Activated T-helper 1 cell treated with anti-CD3 and anti-CD28 coated beads, Interleukin-2, amount 50 U/mL, for 16 hours (primary cell): ENCODE results near the gene TMC6.
"Not testable (repeated sequence)": the region's sequence is repeated elsewhere in the genome, so short reads cannot be mapped to it uniquely, and the experiment has no call there.

Experiments
- DNase-seq, 2 donors: peaks; one replicate each; pipeline ENCODE4 v3.0.0-alpha.2; 2020; ENCODE audit warnings: low read depth in 1 of 2, low spot score in 1 of 2

Gene TMC6

GRCh38 chr17:78082988-78083387 lies 45.6 kb downstream of the TMC6 start:
- no peak for DNase-seq

- DNase-seq, result not testable (repeated sequence)
These were observed 46.1 kb downstream of the TMC6 start for GRCh38 chr17:78082355-78082872.

- DNase-seq, result no peak
These were observed 47.0 kb downstream of the TMC6 start for GRCh38 chr17:78081551-78081950.

- no peak for DNase-seq
These were observed 49.3 kb downstream of the TMC6 start for GRCh38 chr17:78079253-78079652.

GRCh38 chr17:78075545-78075944 lies 53.0 kb downstream of the TMC6 start:
- no peak for DNase-seq

- DNase-seq, result no peak
These were observed 53.5 kb downstream of the TMC6 start for GRCh38 chr17:78075011-78075410.

GRCh38 chr17:78072961-78073360 lies 55.6 kb downstream of the TMC6 start:
- no peak for DNase-seq

- DNase-seq, result no peak
These were observed 58.9 kb downstream of the TMC6 start for GRCh38 chr17:78069695-78070094.

GRCh38 chr17:78066976-78067375 lies 61.6 kb downstream of the TMC6 start:
- DNase-seq, result not testable (repeated sequence)

GRCh38 chr17:78064708-78065107 lies 63.8 kb downstream of the TMC6 start:
- DNase-seq, result no peak

- no peak for DNase-seq
These were observed 65.1 kb downstream of the TMC6 start for GRCh38 chr17:78063489-78063888.

GRCh38 chr17:78062596-78062995 lies 66.0 kb downstream of the TMC6 start:
- no peak for DNase-seq
